C4-2B (cell line): ENCODE measurements around the gene ANO2.

ENCODE experiments used
- H3K27ac ChIP-seq: fragments of 450-650 bp; 2 replicates; pipeline ENCODE4 v1.5.1; 2017
- ZFX ChIP-seq: fragments of 450-650 bp; IDR thresholded peaks from 2 replicates; pipeline ENCODE4 v1.6.1; 2017
- TF ChIP-seq, protein P1 (sequence below): fragments of 450-650 bp; conservative IDR thresholded peaks from 2 replicates; pipeline ENCODE4 v1.5.1; 2017; ENCODE audit warnings: mild to moderate bottlenecking

Gene ANO2

GRCh38 chr12:5588591-5588990, 356.5 kb downstream of the ANO2 start:
- no peak for TF ChIP-seq ZFX
- TF ChIP-seq, protein P1, sequence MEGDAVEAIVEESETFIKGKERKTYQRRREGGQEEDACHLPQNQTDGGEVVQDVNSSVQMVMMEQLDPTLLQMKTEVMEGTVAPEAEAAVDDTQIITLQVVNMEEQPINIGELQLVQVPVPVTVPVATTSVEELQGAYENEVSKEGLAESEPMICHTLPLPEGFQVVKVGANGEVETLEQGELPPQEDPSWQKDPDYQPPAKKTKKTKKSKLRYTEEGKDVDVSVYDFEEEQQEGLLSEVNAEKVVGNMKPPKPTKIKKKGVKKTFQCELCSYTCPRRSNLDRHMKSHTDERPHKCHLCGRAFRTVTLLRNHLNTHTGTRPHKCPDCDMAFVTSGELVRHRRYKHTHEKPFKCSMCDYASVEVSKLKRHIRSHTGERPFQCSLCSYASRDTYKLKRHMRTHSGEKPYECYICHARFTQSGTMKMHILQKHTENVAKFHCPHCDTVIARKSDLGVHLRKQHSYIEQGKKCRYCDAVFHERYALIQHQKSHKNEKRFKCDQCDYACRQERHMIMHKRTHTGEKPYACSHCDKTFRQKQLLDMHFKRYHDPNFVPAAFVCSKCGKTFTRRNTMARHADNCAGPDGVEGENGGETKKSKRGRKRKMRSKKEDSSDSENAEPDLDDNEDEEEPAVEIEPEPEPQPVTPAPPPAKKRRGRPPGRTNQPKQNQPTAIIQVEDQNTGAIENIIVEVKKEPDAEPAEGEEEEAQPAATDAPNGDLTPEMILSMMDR = no peak
- no peak overlapping the region for H3K27ac ChIP-seq

- TF ChIP-seq, protein P1 = no peak
- no peak for TF ChIP-seq ZFX
- H3K27ac ChIP-seq = no peak overlapping the region
Observed at GRCh38 chr12:5588176-5588575, 356.9 kb downstream of the ANO2 start.

DNA sequence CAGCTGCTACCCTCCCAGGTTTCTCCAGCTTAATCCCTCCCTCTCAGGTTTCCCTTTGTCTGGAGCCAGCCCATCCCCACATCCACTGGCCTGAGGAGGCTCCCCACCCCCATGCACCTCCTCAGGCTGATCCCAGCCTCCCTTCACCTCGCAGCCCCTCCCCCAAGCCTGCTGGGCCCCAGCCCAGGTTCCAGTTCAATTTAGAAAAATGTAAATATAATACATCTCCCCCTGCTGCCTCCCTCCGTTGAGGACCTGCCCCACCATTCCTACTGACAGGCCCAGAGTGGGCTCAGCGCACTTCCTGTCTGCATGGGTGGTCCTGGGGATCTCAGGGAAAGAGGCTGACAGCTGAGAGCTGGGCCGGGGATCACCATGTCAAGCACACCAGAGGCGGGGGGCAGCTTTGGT, 357.3 kb downstream of the ANO2 start:
- no peak overlapping the region for H3K27ac ChIP-seq
- TF ChIP-seq ZFX = no peak
- TF ChIP-seq, protein P1 = no peak

- H3K27ac ChIP-seq = peak overlapping the region; percentile 23; the same call in 1 of the 2 replicates
- TF ChIP-seq, protein P1 = no peak
- no peak for TF ChIP-seq ZFX
Observed at GRCh38 chr12:5586201-5586600, 358.9 kb downstream of the ANO2 start.

DNA sequence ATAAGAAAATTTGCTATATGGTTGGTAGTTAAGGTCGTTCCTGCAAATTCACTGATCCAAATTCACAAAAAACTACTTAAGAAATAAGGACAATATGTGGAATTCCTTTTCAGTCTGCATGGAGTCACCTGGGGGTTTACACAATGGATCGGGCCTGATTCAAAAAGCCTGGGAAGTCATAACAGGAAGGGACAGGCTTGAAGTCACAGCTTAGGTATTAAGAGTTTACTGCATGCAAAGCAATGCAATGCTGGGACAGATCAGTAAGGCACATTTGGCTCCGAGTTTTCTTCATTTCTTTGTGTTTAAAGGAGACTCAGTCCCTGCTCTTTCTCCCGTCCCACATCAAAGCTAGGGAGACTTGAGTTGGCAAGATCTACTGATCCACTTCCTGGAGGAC, 359.9 kb downstream of the ANO2 start:
- no peak for TF ChIP-seq ZFX
- TF ChIP-seq, protein P1 = no peak
- no peak overlapping the region for H3K27ac ChIP-seq

DNA sequence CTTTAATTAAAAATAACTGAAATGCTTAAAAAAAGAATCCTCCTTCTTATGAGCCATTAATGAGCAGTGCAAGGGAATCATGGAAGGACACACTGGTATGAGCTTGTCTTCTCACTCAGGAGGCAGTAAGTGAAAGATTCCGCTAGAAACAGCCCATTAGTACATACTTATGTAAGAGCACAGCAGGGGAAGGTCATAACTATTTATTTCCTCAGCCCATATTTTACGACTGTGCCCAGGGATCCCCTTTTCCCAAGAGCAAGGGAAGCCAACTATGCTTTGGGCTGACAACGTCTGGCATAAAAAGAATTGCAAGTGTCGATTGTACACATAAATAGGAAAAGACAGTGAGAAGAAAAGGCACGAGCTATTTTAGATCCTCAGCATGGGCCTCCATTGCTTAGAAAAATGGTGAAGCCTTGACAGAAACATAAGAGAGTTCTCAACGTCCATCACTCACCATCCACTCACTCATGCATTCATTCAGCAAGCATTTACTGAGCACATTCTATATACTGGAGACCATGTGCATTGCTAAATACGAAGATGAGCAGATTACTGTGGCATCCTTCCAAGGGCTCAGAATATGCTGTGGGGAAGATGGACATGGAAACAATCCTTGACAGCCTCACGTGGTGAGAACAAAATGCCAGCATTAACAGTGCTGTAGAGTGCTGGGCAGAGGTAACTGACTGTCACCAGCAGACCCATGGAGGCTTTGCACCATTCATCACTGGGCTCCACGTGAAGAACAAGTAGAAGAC, 360.5 kb downstream of the ANO2 start:
- TF ChIP-seq, protein P1 = no peak
- TF ChIP-seq ZFX = no peak
- H3K27ac ChIP-seq = no peak overlapping the region

DNA sequence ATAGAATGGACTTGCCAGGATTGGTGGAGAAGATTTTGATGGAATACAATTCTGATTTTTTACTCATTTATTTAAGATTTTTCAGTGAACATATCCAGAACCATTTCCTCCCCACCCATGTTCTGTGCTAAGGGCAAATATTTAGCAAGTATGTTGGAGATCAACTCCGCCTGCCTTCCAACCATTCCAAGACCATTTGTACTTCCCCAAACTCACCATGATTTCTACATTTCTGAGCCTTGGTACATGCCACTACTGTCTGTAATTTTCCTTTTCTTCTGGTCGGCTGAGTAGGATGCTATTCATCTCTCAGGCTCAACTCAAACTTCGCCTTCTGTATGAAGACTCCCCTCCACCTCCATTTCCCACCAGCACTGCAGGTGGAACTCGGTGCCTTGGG, 362.5 kb downstream of the ANO2 start:
- no peak overlapping the region for H3K27ac ChIP-seq
- TF ChIP-seq, protein P1 = no peak
- no peak for TF ChIP-seq ZFX
